ENCODE results near the gene OSBPL5.

DNA sequence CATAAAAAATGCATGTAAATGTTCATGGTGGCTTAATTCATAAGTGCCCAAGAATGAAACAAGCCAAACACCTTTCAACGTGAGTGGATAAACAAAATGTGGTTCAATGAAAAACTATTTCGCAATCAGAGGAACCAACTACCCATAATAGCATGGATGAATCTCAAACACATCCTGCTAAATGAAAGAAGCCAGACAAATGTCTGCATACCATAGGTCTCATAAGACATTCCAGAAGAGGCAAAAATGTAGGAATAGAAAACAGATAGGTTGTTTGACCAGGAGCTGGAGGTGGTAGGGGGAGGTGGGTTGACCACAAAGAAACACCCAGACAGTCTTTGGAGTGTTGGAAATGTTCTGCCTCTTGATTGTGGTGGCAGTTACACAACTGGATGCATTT, 13.2 kb upstream of the OSBPL5 start:
- TF ChIP-seq CTCF (IDR thresholded peaks at IDR 0.05; ENCODE audit: low read depth, low read length) (no peak), EZH2phosphoT487 (IDR thresholded peaks at IDR 0.05; ENCODE audit: low read depth) (no peak)
